ENCODE data around the gene BBS4.

- TF ChIP-seq CTCF (conservative IDR thresholded peaks at IDR 0.05) (no peak), ZFX (IDR thresholded peaks at IDR 0.05) (no peak)
Observed at GRCh38 chr15:72700076-72700475, 14.1 kb downstream of the BBS4 start.

Data from C4-2B (cell line).